22Rv1 (cell line): ENCODE measurements around the gene PANK4.

Source experiments
- CTCF ChIP-seq: fragments of 450-650 bp; IDR thresholded peaks from 2 replicates; pipeline ENCODE4 v1.5.1; 2017; ENCODE audit warnings: mild to moderate bottlenecking
- ZFX ChIP-seq: fragments of 450-650 bp; IDR thresholded peaks from 2 replicates; pipeline ENCODE4 v1.6.1; 2017; ENCODE audit warnings: antibody characterized with exemption, borderline replicate concordance

- TF ChIP-seq CTCF (no peak), ZFX (no peak)
These were observed 17.6 kb downstream of the PANK4 start for GRCh38 chr1:2508751-2509150.
